HG02610 (cell line): Measurements from ENCODE around the gene KSR1.
"Not testable (repeated sequence)": the region's sequence is repeated elsewhere in the genome, so short reads cannot be mapped to it uniquely, and the experiment has no call there.

ENCODE experiments used
- ATAC-seq: cut with Tn5 transposase; IDR thresholded peaks from one replicate; pipeline ENCODE4 v1.9.1; 2021; ENCODE audit warnings: mild to moderate bottlenecking, moderate library complexity; ENCODE audit not compliant: unreplicated experiment

Gene KSR1

DNA sequence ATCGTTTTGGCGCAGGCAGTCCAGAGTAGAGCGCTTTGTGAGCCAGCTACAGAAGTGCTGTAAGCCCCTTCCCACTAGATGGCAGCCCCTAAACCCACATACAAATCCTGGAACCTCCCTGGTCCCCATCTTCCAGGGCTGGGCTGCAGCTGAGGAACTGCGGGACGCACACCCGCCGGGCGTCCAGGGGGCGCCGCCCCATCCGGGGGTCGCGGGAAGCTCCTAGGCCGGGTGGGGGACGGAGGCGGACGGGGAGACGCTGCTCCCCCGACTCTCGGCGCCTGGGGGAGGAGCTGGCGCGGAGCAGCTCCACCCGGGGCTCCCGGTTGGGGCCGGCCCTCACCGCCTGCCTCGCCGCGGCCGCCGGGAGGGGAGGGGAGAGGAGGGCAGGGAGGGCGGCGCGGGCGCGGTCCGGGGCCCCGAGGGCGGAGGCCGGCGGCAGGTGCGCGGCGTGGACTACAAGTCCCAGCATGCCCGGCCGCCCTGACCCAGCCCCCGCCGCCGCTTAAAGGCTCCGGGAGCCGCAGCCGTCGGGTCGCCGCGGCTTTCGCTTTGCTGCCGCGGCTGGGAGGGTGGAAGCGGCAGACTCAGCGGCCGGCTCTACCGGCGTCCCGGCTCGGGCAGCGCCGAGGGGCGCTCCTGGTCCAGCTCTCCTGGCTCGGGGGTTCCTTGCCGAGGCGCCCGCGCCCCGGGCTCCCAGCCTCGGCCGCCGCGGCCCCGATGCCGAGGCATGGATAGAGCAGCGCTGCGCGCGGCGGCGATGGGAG is at the start of gene KSR1:
TSS of gene KSR1 (plus strand) at position 535 of the 767 bp plus-strand sequence. CDS start at position 731, 196 bp downstream.
- peak; percentile 90 for ATAC-seq

DNA sequence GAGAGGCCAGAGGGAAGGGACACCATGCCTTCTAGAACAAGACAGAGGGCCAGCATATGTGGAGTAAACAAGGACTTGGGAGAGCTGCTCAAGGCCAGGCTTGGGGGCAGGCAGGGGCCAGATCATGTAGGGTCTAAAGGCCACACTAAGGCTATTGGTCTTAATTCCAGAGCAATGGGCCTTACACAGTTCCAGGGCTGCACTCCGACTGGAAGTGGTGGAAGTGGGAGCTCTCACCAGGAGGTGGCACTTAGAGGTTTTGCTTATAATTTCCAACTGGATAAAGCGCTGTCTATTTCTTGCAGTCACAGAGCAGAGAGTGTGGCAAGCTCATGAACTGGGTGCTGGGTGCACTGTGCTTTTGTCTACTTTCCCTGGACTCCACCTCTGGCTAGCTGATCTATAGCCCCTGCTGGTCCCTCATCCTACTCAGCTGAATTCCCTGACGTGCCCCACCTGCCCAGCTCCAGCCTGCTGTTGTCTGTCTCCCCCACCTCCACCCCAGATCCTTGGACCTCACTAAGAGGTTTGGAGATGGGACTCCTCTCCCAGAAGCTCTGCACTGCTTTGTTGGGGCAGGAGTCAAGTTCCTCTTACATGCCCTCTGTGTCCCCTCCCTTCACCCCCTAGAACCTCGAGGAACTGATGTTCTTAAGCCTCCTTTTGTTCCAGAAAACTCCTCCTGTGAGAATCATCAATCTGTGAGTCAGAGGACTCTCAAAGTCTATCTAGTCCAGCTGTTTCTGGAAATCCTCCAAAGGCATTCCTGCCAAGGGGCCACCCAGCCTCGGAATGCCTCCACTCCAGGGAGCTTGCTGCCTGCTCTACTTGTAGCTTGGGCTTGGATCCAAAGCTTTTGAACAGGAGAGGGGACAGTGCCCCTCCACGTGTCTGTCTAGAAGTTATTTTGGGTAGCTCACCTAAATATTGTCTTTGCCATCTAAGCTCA is 48.1 kb upstream of the KSR1 start:
- no peak for ATAC-seq

DNA sequence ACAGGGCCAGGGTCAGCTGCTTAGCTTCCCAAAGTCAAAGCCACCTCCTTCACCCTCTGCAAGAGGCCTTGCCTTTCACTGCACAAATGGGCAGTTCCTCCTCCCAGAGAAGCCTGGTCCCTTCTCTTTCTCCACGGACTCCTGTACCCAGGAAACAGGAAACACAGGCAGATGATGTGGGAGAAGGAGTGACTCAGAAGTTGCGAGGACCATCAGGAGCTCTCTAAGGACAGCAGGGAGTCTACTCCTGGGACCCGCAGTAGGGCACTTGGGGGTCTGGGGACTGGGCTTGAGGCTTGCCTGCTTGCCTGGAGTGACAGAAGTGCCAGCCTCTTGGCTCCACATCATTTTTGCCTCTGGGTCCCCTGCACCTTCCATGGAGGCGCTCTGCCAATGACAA is 47.4 kb upstream of the KSR1 start:
- no peak for ATAC-seq

DNA sequence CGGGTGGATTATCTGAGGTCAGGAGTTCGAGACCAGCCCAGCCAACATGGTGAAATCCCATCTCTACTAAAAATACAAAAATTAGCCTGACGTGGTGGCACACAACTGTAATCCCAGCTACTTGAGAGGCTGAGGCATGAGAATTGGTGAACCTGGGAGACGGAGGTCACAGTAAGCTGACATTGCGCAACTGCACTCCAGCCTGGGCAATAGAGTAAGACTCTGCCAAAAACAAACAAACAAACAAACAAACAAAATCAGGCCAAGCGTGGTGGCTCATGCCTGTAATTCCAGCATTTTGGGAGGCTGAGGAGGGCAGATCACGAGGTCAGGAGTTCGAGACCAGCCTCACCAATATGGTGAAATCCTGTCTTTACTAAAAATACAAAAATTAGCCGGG is 44.1 kb upstream of the KSR1 start:
- not testable (repeated sequence) for ATAC-seq

DNA sequence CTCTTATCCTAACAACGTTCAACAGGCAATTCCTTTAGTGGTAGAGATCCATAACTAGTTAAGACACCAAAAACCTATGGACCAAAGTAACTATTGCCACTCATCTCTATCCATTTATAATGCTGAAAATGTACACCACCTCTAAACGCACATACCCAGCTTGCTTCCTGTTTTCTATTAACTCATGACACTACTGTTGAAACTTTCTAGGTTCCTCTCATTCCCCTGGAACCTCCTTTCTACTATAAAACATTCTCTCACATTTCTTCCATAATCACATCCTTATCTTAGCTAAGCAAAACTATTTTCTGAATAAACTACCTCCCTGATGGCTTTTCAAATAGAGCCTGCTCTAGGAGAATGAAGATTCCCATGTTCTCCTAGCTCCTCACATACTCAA is 42.9 kb upstream of the KSR1 start:
- ATAC-seq, result no peak

DNA sequence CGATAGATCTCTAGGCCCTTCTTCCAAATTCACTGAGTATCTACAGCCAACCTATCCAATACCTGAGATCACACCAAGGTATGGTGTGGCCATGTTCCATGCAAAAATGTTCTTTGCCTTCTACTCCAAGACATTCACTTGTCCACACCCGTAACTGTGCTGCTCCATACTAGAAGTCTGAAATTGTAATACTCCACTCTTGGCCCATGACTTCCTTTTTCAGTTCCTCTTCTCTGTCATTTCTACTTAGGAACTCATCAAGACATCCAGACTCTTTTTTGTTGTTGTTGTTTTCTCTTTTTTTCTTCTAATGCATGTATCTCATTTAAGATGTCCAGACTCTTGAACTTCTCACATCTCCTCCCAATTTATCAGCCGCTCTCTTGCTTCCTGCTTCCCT is 42.5 kb upstream of the KSR1 start:
- ATAC-seq, result no peak

DNA sequence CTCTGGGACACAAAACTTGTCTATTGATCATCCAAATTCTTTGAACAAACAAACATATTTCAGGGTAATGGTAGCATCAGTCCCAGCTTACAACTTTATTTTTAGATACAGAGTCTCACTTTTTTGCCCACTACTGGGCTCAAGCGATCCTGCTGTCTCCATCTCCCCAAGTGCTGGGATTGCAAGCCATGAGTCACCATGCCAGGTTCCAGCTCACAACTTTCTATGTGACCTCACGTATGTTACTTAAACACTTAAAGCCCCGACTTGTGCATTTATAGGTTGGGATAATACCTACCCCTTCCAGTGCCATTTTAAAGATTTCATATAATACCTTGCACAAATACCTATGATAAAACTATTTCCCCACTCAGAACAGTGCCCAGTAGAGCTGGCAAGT is 42.0 kb upstream of the KSR1 start:
- ATAC-seq, result no peak

DNA sequence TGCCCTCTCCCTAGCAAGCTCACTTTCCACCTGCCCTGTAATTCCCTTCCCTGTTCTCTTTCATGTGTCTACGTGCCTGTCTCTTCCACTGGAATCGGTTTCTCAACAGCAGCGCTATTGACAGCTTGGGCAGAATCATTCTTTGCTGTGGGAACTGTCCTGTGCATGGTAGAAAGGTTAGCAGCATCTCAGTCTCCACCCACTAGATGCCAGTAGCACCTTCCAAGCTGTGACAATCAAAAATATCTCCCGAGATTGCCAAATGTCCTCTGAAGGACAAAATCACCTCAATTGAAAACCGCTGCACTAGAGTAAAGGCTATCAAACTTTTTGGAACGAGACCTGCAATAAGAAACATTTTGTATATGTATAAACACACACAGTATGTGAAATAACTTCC is 41.6 kb upstream of the KSR1 start:
- no peak for ATAC-seq

DNA sequence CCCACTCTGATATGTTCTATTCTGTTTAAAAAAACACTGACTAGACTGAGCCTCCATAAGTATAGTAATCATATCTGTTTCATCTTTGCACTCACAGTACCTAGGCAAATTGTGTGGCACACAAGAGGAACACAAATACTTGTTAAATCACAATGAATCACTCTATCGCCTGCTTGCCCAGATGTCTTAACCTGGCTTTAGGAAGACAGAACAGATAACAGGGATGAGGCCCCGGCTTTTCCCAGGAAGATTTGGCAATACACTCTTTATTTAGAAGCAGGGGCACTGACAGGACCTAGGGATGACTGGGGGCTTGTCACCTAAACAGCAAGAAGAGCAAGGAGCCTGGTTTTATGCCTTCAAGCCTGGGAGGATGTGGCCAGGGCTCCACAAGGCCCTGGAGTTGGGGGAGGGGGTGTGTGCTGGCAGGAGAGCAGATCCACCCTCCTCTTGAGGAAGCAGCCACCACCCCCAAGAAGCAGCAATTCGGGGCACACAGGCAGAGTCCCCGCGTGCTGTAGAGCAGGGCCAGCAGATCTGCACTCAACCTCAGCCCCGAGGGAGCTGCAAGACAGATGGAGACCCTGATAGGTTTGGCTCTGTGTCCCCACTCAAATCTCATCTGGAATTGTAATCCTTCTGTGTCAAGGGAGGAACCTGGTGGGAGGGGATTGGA is 41.0 kb upstream of the KSR1 start:
- no peak for ATAC-seq

DNA sequence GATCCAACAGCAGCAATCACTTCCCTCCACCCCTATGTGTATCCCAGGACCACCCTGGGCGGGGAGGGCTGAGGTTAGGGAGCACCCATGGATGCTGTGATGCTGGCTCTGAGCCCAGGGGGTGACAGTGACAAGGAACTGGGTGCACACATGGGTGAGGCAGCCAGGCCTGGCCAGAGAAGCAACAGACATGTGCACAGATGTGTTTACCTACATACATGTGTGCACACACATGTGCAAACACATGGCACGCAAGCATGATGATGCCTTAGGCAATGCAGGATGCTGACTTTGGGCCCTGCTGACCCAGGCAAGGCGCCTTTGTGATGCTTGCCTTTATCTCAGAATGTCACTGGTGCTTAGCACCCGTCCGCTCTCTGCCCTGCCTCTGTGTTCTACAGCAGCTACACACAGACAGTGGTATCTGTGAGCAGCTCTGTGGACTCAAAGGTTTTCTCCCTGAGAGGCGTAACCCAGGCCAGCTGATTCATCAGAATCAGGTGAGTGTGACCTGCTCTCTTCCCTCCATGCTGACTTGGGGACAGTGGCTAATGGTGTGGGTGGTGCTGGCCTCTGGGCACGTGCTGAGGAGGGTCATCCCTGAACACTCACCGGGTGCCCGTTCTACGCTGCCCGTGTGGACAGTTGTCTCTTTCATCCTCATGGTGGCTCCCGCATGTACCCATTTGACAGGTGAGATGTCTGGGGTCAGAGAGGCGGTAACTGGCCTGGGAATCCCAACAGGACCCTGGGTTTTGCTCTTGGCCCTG is 38.5 kb upstream of the KSR1 start:
- no peak for ATAC-seq

DNA sequence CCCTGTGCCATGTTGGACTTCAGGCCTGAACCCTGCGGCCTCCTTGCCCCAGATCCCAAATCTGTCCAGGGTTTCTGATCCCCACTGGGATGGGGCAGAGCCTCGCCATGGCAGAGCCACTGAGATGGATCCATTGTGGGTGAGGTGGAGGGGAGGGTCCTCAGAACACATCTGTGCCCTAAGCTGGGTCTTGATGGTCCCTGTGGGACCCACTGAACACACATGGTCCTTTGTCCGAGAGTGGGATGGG is 38.0 kb upstream of the KSR1 start:
- no peak for ATAC-seq

DNA sequence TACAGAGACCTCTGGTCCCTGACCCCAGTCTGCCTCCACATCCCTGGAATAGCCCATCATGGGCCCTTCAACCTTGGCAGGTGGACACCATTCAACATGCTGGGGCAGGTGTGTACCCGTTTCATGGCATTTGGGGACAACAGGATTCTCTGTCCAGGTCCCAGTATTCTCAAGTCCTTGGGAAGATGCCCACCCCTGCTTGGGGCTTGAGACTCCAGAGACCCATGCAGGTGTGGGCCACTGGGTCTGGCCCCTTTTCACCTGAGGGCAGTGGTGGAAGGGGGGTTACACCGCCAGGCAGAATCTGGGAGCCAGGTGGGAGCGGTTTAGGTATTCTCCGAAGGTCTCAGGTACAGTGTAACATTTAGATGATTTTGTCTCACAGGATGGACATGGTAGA is 37.1 kb upstream of the KSR1 start:
- no peak for ATAC-seq

DNA sequence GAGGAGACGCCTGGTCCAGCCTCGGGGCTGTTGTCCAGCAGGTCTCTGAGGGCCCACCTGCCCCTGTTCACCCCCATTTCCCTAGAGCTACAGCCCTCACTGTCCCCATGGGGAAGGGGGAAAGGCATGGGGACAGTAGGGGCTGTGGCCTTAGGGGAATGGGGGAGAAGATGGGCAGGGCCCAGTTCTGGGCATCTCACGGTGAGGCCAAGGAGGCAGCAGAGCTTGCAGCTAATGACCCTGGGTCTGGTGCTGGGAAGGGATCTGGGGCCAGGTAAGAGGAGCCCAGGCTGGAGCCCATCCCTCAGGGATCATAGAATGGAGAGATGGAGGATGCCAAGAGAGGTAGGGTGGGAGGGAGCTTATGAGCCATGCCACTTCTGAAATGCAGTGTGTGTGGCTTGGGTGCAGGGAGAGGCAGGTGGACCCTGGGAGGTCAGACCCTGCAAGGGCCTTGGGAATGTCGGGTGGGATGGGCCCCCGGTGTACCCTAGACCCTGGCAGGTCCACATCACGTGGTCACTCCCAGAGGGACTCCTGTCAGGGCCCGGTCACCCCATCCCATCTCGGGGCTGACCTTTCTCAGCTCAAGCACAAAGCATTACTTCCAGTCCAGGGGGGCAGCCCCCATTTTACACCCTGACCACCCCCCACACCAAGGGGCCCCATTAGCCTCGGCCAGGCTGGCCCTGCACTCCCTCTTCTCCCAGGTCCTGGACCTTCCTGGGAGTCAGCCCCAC is 35.9 kb upstream of the KSR1 start:
- no peak for ATAC-seq

DNA sequence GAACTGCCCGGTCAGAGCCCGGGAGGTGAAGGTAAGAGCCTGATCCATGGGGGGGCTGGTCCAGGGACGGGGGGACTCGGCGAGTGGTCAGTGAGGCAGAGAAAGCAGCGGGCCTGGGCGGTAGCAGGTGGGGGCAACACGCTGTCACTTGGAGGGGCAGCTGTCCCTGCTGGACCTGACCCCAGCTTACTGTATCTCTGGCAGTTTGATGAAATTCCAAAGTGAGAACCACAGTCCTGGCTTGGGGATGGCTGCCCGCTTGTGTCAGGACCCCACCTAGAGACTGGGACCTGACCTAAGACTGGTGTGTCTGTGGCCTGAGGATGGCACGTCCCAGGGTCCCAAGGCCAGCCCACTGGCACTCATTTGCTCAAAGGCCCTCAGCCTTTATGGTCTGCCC is 35.1 kb upstream of the KSR1 start:
- no peak for ATAC-seq

DNA sequence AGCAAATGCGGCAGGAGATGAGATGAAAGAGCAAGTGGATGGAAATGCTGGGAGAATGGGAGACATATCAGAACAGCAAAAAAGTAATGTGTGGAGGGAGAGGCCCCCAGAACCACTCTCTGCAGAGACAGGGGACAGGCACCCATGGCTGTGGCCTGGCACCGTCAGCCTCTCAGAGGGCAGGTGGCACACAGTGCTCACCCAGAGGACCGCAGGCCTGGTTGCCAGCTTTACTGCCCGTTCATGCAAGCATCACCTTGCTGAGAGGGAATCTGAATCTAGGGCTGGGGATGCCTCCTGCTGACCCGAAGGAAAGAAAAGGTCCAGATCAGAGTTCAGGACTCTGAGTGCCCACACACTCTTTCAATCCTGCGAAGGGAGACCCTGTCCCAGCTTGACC is 34.6 kb upstream of the KSR1 start:
- ATAC-seq, result not testable (repeated sequence)

DNA sequence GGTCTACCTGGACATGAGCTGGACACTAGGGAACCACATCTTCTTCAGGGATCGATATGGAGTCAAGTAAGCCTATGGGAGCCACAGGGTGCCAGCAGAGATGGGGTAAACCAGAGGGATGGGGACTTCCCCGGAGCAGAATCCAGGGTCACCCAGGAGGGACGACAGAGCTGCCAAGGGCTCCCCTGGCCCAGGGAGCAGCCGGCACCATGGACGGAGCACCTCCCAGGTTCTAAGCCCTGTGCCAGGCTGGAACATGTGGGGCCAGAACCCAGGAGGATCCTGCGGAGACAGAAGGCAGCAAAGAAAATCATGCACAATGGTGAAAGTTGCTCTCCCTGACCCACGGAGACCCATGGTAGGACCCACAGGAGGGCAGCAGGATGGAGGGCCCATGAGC is 33.6 kb upstream of the KSR1 start:
- ATAC-seq, result no peak

DNA sequence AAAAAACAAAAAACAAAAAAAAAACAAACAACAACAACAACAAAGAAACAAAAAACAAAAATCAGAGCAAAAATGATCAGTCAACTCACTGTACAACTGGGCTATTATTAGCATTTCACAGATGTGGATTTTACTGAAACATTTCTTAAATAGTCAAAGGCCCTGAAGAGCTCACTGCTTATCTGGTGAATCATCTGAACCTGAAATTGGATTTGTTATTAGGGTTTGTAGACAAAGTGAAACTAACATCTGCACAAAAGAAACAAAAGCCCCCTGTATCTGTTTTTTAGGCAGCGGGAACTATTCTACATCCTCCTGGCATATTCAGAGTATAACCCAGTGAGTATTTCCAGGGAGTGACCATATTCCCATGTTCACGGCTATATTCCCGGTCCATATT is 32.6 kb upstream of the KSR1 start:
- ATAC-seq, result no peak

DNA sequence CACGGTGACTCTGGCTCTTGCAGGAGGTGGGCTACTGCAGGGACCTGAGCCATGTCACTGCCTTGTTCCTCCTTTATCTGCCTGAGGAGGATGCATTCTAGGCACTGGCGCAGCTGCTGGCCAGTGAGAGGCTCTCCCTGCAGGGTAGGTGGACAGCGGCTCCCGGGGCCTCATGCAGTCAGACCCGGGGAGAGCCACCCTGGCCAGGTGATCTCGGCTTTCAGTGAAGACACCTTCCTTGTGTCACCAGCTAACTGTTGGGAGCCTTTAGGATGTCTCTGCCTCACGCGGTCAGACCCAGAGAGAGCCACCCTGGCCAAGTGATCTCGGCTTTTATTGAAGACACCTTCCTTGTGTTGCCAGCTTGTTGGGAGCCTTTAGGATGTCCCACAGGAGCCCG is 31.7 kb upstream of the KSR1 start:
- no peak for ATAC-seq

DNA sequence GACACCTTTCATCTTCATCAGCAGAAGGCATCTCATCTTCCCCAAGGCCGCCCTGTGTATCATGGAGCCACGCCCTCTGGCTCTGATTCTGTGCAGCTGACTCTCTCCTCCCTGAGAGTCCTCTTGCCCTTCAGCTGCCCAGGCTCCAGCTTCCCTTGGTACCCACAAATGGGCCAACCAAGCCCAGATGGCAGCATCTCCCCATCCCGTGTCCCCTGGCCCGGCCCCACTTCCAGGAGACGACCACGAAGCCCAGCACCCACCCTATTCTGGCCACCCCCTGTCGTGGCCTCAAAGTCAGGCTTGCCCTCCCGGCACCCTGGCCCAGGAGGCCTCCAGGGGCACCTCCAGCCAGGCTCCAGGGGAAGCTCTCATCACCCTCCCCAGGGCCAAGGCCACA is 31.3 kb upstream of the KSR1 start:
- ATAC-seq, result no peak

DNA sequence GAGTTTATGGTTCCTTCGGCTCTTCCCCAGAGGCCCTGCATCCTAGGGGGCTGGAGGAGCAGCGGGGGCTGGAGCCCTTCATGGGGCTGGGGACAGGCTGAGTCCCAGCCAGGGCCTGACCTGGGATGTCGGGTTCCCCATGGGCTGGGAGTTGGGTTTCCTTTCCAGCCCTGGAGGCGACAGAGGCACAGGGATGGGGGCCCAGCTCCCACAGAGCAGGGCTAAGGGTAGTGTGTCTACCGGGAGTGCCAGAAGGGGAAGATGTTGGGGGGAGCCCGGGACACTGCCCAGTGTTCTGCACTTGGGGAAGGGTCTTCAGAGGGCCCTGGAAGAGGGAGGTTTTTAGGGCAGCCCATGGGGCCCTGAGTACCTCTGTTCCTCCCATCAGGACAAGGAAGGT is 30.7 kb upstream of the KSR1 start:
- not testable (repeated sequence) for ATAC-seq
